Femur (tissue), 1 donor: ENCODE results near the gene CXCR5.

Source experiments
- DNase-seq: peaks from one replicate; pipeline ENCODE4 v3.0.0-alpha.2; 2017

Gene CXCR5

GRCh38 chr11:118877487-118878162 lies 6.1 kb upstream of the CXCR5 start:
- no peak for DNase-seq

- DNase-seq: no peak
Measured at GRCh38 chr11:118878163-118878563, 5.5 kb upstream of the CXCR5 start.

- DNase-seq: no peak
Measured at GRCh38 chr11:118881228-118881627, 2.5 kb upstream of the CXCR5 start.

GRCh38 chr11:118882491-118882890 lies 1.2 kb upstream of the CXCR5 start:
- no peak for DNase-seq

- no peak for DNase-seq
Measured at GRCh38 chr11:118883004-118883367, 706 bp upstream of the CXCR5 start.

GRCh38 chr11:118884875-118885274 lies 1.2 kb downstream of the CXCR5 start:
- DNase-seq: no peak

- no peak for DNase-seq
Measured at GRCh38 chr11:118885319-118885718, 1.6 kb downstream of the CXCR5 start.

GRCh38 chr11:118885831-118886565 lies 2.3 kb downstream of the CXCR5 start:
- no peak for DNase-seq

- DNase-seq: no peak
Measured at GRCh38 chr11:118886681-118887111, 3.0 kb downstream of the CXCR5 start.

GRCh38 chr11:118887206-118887605 lies 3.5 kb downstream of the CXCR5 start:
- DNase-seq: no peak

- no peak for DNase-seq
Measured at GRCh38 chr11:118888398-118888797, 4.7 kb downstream of the CXCR5 start.

- DNase-seq: no peak
Measured at GRCh38 chr11:118889797-118890196, 6.1 kb downstream of the CXCR5 start.

GRCh38 chr11:118892514-118892913 lies 8.8 kb downstream of the CXCR5 start:
- no peak for DNase-seq

- DNase-seq: no peak
Measured at GRCh38 chr11:118892964-118893363, 9.3 kb downstream of the CXCR5 start.

GRCh38 chr11:118893662-118894061 lies 10.0 kb downstream of the CXCR5 start:
- DNase-seq: no peak

GRCh38 chr11:118894192-118894591 lies 10.5 kb downstream of the CXCR5 start:
- DNase-seq: no peak

GRCh38 chr11:118895093-118896039 lies 11.7 kb downstream of the CXCR5 start:
- no peak for DNase-seq

GRCh38 chr11:118896472-118896913 lies 12.8 kb downstream of the CXCR5 start:
- no peak for DNase-seq

- DNase-seq: no peak
Measured at GRCh38 chr11:118896921-118897591, 13.4 kb downstream of the CXCR5 start.

- DNase-seq: no peak
Measured at GRCh38 chr11:118897721-118898310, 14.1 kb downstream of the CXCR5 start.

GRCh38 chr11:118898400-118899295 lies 15.0 kb downstream of the CXCR5 start:
- no peak for DNase-seq
